Inferior parietal cortex (tissue), 1 donor: Measurements from ENCODE around the gene HDAC5.

Experiments used
- DNase-seq: peaks from one replicate; pipeline ENCODE4 v3.0.0-alpha.2; 2016; ENCODE audit errors: extremely low spot score

Gene HDAC5

DNA sequence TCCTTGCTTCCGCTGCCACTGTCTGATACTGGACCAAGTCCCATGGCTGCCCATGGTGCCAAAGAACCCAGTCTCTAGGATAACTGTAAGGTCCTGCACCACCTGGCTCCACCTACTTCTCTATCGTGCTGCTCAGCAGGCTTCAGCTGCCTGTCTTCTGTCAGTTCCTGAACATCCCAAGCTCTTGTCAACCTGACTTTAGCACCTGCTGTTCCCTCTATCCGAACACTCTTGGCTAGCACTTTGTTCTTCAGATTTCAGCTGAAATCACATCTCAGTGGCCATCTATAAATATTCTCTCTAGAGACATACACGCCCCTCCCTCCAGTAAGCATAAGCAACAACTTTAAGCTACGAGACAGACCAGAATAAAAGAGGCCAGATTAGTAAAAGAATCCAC lies 93.7 kb downstream of the HDAC5 start:
- DNase-seq: no peak
